Pons (tissue), 1 donor: ENCODE results near the gene ACTRT3.

Experiments
- DNase-seq: peaks from one replicate; pipeline ENCODE4 v3.0.0-alpha.2; 2016; ENCODE audit warnings: low spot score

ACTRT3 gene

DNA sequence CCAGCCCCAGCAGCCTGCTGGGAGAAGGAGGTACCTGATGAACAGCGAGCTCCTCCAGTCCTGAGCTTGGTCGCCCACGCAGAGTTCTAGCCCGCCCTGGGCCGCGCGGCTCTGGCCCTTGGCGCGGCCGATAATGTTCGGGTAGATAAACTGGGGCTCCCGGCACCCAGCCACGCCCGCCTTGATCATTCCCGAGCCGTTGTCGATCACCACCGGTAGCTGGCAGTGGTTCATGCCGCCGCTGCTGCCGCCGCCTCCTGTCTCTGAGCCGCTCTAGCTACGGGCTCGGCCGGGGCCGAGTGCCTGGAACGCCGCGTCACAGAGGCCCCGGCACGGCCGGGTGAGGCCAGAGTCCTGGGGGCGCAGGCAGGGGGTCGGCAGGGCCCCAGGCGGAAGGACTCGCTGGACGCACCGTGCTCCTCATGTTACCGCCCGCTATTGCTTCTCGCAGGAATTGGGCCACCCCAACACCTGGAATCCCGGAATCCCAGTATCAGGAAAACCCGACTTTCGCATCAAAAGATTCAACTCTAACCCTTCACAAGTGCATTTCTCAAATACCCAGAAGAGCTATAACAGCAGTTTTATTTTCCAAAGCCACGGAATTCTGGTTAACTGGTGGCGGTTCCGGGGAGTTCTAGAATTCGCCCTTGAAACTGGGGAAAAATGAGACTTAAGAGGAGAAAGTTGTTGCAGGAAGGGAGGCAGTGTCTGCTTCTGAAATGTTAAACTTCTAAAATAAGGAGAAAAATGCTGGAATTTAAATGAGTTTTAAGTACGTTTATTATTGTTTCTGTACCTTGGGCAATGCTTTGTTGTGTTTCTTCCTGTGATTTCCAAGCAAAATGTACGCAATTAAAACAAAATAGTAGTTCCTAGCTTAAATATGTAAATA lies at the start of gene ACTRT3:
Gene ACTRT3, minus strand, starts transcription at position 275 of the 895 bp plus-strand sequence. Its CDS starts 41 bp downstream, at position 234.
- peak; percentile 72 for DNase-seq

- DNase-seq: no peak
Measured at GRCh38 chr3:169818316-169818715, 49.0 kb upstream of the ACTRT3 start.

DNA sequence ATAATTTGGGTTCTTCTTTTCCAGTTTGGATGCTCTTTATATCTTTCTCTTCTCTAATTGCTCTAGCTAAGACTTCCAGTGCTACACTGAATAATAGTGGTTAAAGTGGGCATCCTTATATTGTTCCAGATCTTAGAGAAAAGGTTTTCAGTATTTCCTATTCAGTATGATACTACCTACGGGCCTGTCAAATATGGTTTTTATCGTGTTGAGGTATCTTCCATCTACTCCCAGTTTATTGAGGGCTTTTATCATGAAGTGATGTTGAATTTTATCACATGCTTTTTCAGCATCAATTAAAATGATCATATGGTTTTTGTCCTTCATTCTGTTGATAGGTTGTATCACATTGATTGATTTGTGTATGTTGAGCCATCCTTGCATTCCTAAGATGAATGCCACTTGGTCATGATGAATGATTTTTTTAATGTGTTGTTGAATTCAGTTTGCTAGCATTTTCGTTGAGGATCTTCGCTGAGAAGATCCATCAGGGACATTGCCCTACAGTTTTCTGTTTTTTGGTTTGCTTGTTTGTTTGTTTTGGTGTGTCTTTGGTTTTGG lies 46.3 kb upstream of the ACTRT3 start:
- no peak for DNase-seq

- no peak for DNase-seq
Measured at GRCh38 chr3:169813757-169814517, 44.6 kb upstream of the ACTRT3 start.

GRCh38 chr3:169813278-169813677 lies 43.9 kb upstream of the ACTRT3 start:
- no peak for DNase-seq

GRCh38 chr3:169812332-169813235 lies 43.2 kb upstream of the ACTRT3 start, which contains the start of the genes LRRC34 and LRRIQ4:
Gene LRRC34, minus strand, starts transcription at chr3:169812904. Its CDS starts 356 bp downstream, at chr3:169812548.
Gene LRRIQ4, plus strand, starts transcription at chr3:169812870. Its CDS starts 9,052 bp downstream, at chr3:169821922.
- DNase-seq: peak; percentile 76

- peak; percentile 24 for DNase-seq
Measured at GRCh38 chr3:169811631-169812331, 42.4 kb upstream of the ACTRT3 start.

GRCh38 chr3:169809230-169809795 lies 40.0 kb upstream of the ACTRT3 start:
- no peak for DNase-seq

DNA sequence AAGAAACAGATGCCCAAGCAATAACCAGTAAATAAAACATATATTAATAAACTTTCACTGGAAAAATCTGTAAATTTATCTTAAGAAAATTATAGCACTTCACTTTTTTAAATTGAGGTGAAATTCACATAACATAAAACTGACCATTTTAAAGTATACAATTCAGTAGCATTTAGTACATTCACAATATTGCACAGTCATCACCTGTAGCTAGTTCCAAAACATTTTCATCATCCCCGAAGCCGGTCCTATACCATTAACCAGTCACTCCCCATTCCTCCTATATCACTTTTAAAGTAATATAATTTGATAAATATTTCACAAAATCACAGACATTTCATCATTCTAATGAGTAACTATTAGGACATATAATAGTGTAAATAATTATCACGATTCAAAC lies 35.3 kb upstream of the ACTRT3 start:
- no peak for DNase-seq

DNA sequence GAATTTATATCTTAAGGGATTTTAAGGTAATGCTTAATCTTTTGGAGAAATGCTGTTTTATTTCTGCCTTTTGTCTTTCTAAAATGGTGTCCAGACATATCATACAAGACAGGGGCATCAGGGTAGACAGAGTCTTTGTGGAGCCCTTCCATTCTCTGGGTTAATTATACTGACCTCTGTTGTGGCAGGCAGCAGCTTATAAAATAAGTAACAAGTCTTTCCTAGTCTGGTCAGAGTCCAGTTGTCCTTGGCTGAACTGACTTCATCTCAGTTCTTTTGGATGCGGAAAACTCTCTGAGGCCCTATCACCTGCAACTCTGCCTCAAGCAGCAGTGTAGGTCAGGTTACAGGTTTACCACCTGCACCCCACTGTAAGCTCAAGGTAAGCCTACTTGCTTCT lies 23.0 kb upstream of the ACTRT3 start:
- DNase-seq: no peak

DNA sequence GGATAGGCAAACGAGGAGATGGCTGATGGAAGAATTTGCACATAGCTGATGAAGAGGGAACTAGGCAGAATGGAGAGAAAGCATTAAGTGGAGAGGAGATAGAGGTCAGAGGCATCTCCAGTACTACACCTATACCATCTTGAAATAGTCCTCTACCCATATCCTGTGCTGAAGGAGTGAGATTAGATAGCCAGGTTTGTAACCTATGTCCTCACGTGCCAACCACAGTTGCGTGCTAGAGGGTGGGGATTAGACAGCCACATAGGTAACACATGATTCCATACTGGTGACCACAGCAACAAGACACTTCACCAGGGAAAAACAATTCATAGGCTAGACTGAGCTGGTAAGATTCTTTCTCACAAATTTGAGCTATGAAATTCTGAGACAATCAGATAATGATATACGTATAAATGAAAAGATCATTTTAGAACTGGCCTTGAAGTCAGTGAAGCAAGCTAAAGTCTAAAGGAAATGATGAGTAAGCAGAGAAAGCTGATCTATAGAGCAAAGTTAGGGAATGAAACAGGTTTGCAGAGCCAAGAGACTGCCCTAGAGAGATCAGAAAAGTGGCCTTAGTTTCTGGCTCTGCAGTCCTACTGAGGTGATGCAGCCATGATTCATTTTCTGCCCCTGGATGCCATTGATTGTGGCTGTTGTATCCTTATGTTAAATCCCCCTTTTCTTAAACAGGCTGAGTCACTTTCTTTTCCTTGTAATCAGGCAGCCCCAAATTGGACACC lies 21.5 kb upstream of the ACTRT3 start:
- DNase-seq: no peak

GRCh38 chr3:169790219-169790618 lies 20.9 kb upstream of the ACTRT3 start:
- no peak for DNase-seq

DNA sequence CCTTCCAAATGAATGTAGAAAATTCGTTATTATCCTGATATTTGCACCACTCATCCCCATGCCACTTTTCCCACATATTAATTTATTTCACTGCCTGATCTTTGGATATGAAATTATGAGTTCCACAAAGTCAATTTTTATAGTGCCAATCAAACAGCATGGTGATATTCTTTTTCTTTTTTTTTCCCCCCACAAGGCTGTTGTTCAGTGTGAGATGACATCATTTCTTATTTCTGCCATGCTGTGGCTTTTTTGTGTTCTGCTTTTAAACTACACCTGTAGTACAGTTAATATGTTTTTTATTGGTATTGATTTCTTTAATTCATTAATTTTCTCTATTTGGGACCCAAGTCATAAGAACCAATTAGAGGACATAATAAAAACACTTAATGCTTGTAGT lies 18.4 kb upstream of the ACTRT3 start:
- no peak for DNase-seq

GRCh38 chr3:169787120-169787519 lies 17.8 kb upstream of the ACTRT3 start:
- DNase-seq: no peak

DNA sequence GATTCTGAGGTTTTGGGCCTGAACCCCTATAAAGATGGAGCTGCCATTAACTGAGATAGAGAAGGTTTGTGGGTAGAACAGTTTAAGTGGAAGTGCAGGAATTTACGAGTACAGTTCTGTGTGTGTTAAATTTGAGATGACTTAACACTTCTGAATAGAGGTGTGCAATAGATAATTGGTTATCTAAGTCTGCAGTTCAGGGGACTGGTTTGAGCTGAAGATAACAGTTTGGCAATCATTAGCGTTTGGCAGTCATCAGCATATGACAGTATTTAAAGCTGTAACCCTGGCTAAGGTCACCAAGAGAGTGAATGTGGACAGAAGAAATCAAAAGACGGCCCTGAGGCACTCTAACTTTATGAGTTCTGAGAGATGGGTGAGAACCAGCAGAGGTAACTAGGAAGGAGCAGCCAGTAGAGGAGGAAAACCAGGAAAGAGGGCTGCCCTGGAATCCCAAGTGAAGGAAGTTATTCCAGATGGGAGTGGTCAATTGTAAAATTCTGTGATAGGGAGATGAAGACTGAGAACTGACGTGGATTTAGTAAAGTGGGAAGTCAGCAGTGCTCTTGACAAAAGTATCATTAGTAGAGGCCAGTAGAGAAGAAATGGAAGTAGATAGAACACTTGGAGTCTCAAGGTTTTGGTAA lies 12.0 kb upstream of the ACTRT3 start:
- no peak for DNase-seq

GRCh38 chr3:169780742-169781141 lies 11.4 kb upstream of the ACTRT3 start:
- DNase-seq: no peak

DNA sequence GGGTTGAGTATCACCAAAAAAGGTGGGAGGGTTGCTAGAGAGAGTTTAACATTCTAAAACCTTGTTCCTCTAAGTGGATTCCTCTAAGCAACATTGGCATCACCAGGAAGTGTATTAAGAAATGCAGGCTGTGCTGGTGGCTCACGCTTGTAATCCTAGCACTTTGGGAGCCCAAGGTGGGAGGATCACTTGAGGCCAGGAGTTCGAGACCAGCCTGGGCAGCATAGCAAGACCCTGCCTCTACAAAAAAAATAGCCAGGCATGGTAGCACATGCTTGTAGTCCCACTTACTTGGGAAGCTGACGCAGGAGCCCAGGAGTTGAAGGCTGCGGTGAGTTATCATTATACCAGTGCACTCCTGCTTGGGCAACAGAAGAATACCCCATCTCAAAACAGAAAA lies 8.5 kb upstream of the ACTRT3 start:
- DNase-seq: no peak

GRCh38 chr3:169774186-169774585 lies 4.8 kb upstream of the ACTRT3 start:
- no peak for DNase-seq
